ENCODE data around the gene MPHOSPH6.
"Not testable (repeated sequence)": the region's sequence is repeated elsewhere in the genome, so short reads cannot be mapped to it uniquely, and the experiment has no call there.

Gene MPHOSPH6

GRCh38 chr16:82169861-82170845, at the start of gene MPHOSPH6:
Gene MPHOSPH6, minus strand, starts transcription at chr16:82170224. Its CDS starts 49 bp downstream, at chr16:82170175.
- peak; percentile 89 for DNase-seq

- no peak for DNase-seq
Observed at GRCh38 chr16:82219298-82219697, 49.3 kb upstream of the MPHOSPH6 start.

- not testable (repeated sequence) for DNase-seq
Observed at GRCh38 chr16:82209314-82209713, 39.3 kb upstream of the MPHOSPH6 start.

- no peak for DNase-seq
Observed at GRCh38 chr16:82203198-82203597, 33.2 kb upstream of the MPHOSPH6 start.

GRCh38 chr16:82201926-82202325, 31.9 kb upstream of the MPHOSPH6 start:
- DNase-seq = no peak

- DNase-seq = no peak
Observed at GRCh38 chr16:82201351-82201750, 31.3 kb upstream of the MPHOSPH6 start.

GRCh38 chr16:82199209-82199608, 29.2 kb upstream of the MPHOSPH6 start:
- no peak for DNase-seq

GRCh38 chr16:82197540-82198240, 27.7 kb upstream of the MPHOSPH6 start:
- DNase-seq = no peak

GRCh38 chr16:82195917-82196494, 26.0 kb upstream of the MPHOSPH6 start:
- DNase-seq = no peak

GRCh38 chr16:82194086-82194485, 24.1 kb upstream of the MPHOSPH6 start:
- no peak for DNase-seq

GRCh38 chr16:82192665-82193064, 22.6 kb upstream of the MPHOSPH6 start:
- peak; percentile 70 for DNase-seq

- no peak for DNase-seq
Observed at GRCh38 chr16:82190386-82190785, 20.4 kb upstream of the MPHOSPH6 start.

- no peak for DNase-seq
Observed at GRCh38 chr16:82187829-82188228, 17.8 kb upstream of the MPHOSPH6 start.

GRCh38 chr16:82185012-82185411, 15.0 kb upstream of the MPHOSPH6 start:
- DNase-seq = no peak

GRCh38 chr16:82184213-82184612, 14.2 kb upstream of the MPHOSPH6 start:
- DNase-seq = no peak

- no peak for DNase-seq
Observed at GRCh38 chr16:82183004-82183397, 13.0 kb upstream of the MPHOSPH6 start.

- DNase-seq = no peak
Observed at GRCh38 chr16:82182266-82183003, 12.4 kb upstream of the MPHOSPH6 start.

- DNase-seq = no peak
Observed at GRCh38 chr16:82181461-82182185, 11.6 kb upstream of the MPHOSPH6 start.

- DNase-seq = no peak
Observed at GRCh38 chr16:82178352-82178751, 8.3 kb upstream of the MPHOSPH6 start.

- DNase-seq = no peak
Observed at GRCh38 chr16:82177555-82177954, 7.5 kb upstream of the MPHOSPH6 start.

- no peak for DNase-seq
Observed at GRCh38 chr16:82176204-82176603, 6.2 kb upstream of the MPHOSPH6 start.

GRCh38 chr16:82175627-82176026, 5.6 kb upstream of the MPHOSPH6 start:
- DNase-seq = no peak
